GM12878 (cell line): ENCODE measurements around the gene HRH2.

Experiments used
- HCFC1 ChIP-seq: fragments of 150-350 bp; IDR thresholded peaks from 2 replicates; pipeline ENCODE4 v1.6.1; 2014; ENCODE audit warnings: low read length
- MTA2 ChIP-seq: fragments of 450-650 bp; IDR thresholded peaks from 2 replicates; pipeline ENCODE4 v1.6.1; 2016; ENCODE audit warnings: low read depth, mild to moderate bottlenecking, moderate library complexity
- MXI1 ChIP-seq: fragments of 150-350 bp; IDR thresholded peaks from 2 replicates; pipeline ENCODE4 v1.6.1; 2011; ENCODE audit warnings: low read depth, mild to moderate bottlenecking, inconsistent platforms, low read length, improper control_type of control experiment
- TF ChIP-seq, protein P1 (sequence below): IDR thresholded peaks from 2 replicates; pipeline ENCODE4 v1.6.1; 2011; ENCODE audit warnings: low read depth, low read length, improper control_type of control experiment, borderline replicate concordance

DNA sequence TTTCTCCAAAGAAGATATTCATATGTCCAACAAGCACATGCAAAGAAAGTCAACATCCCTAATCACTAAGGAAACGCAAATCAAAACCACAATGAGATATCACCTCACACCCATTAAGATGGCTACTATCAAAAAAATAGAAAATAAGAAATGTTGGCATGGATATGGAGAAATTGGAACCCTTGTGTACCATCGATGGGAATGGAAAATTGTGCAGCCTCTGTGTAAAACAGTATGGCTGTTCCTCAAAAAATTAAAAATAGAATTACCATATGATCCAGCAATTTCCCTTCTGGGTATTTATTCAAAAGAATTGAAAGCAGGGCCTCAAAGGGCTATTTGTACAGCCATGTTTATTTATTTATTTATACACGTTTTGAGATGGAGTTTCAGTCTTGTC lies 43.0 kb upstream of the HRH2 start:
- no peak for TF ChIP-seq MTA2
- no peak for TF ChIP-seq MXI1
- TF ChIP-seq, protein P1, sequence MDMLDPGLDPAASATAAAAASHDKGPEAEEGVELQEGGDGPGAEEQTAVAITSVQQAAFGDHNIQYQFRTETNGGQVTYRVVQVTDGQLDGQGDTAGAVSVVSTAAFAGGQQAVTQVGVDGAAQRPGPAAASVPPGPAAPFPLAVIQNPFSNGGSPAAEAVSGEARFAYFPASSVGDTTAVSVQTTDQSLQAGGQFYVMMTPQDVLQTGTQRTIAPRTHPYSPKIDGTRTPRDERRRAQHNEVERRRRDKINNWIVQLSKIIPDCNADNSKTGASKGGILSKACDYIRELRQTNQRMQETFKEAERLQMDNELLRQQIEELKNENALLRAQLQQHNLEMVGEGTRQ, result no peak
- TF ChIP-seq HCFC1, result no peak
